IMR-90 (cell line): ENCODE measurements around the gene LRRC75A. TPM values are rescaled to one million over a fixed set of nuclear protein-coding genes. Genes with fewer than 3 reads are reported as not detected.

Source experiments
- ATAC-seq: fragments of 200-7000 bp; cut with Tn5 transposase; 2 replicates; pipeline ENCODE4 v1.9.1; 2020; ENCODE audit warnings: low read depth, mild to moderate bottlenecking, moderate library complexity
- BruUV-seq: library from RNA; stranded (reverse); fragments of 400-500 nt; replicated peaks from 2 replicates; lab custom pipeline; 2021; lab: Mats Ljungman, UMichigan
- CTCF ChIA-PET: fragments of 300-600 bp; formaldehyde crosslinking; extraction: SDS; loops from one replicate; lab custom pipeline; 2021; ENCODE audit warnings: antibody characterized with exemption; lab: Yijun Ruan, JAX
- POLR2A ChIA-PET: fragments of 300-600 bp; sonication (Branson Sonifier 250); formaldehyde crosslinking; loops from one replicate; lab custom pipeline; 2022; ENCODE audit warnings: antibody characterized with exemption; ENCODE audit not compliant: unreplicated experiment; lab: Charles Lee
- DNase-seq: peaks from one replicate; pipeline ENCODE4 v3.0.0; 2013
- H2AFZ ChIP-seq: replicated peaks from 2 replicates; pipeline ENCODE3; 2013; ENCODE audit warnings: low read length, mild to moderate bottlenecking; ENCODE audit not compliant: poor library complexity
- H2AK5ac ChIP-seq: 2 replicates; pipeline ENCODE4 v1.6.1; 2013; ENCODE audit warnings: low read depth, low read length, inconsistent platforms
- H2AK9ac ChIP-seq: replicated peaks from 2 replicates; pipeline ENCODE3; 2013; ENCODE audit warnings: mild to moderate bottlenecking, low read depth, low read length, moderate library complexity; ENCODE audit not compliant: poor library complexity
- H2BK120ac ChIP-seq: 2 replicates; pipeline ENCODE4 v1.6.1; 2013; ENCODE audit warnings: low read depth, low read length, inconsistent platforms
- H2BK15ac ChIP-seq: 3 replicates; pipeline ENCODE4 v1.6.1; 2013; ENCODE audit warnings: low read depth, low read length, inconsistent platforms
- H2BK20ac ChIP-seq: 2 replicates; pipeline ENCODE4 v1.6.1; 2013; ENCODE audit warnings: low read depth, mild to moderate bottlenecking, inconsistent platforms, low read length, moderate library complexity
- H2BK5ac ChIP-seq: 2 replicates; pipeline ENCODE4 v1.6.1; 2013; ENCODE audit warnings: mild to moderate bottlenecking, low read depth, low read length, inconsistent platforms; ENCODE audit not compliant: poor library complexity, severe bottlenecking
- H3K14ac ChIP-seq: replicated peaks from 2 replicates; pipeline ENCODE4 v1.6.1; 2013; ENCODE audit warnings: low read depth, low read length, inconsistent platforms
- H3K18ac ChIP-seq: 2 replicates; pipeline ENCODE4 v1.6.1; 2013; ENCODE audit warnings: low read depth, low read length, control low read depth
- H3K23ac ChIP-seq: 2 replicates; pipeline ENCODE4 v1.6.1; 2013; ENCODE audit warnings: low read depth, low read length, inconsistent platforms
- H3K27ac ChIP-seq: 2 replicates; pipeline ENCODE4 v1.5.1; 2013; ENCODE audit warnings: mild to moderate bottlenecking, control low read depth, low read length; ENCODE audit not compliant: insufficient read depth
- H3K27me3 ChIP-seq: 2 replicates; pipeline ENCODE4 v1.6.1; 2013; ENCODE audit warnings: low read length; ENCODE audit not compliant: control insufficient read depth, insufficient read depth
- H3K36me3 ChIP-seq: 2 replicates; pipeline ENCODE4 v1.6.1; 2013; ENCODE audit warnings: low read length, mixed read lengths; ENCODE audit not compliant: control insufficient read depth, insufficient read depth
- H3K4ac ChIP-seq: 2 replicates; pipeline ENCODE4 v1.6.1; 2013; ENCODE audit warnings: low read depth, low read length, inconsistent platforms
- H3K4me1 ChIP-seq: 2 replicates; pipeline ENCODE4 v1.6.1; 2013; ENCODE audit warnings: low read length, mixed read lengths; ENCODE audit not compliant: control insufficient read depth, insufficient read depth
- H3K4me2 ChIP-seq: 2 replicates; pipeline ENCODE4 v1.6.1; 2013; ENCODE audit warnings: low read depth, mild to moderate bottlenecking, control low read depth, low read length, moderate library complexity
- H3K4me3 ChIP-seq: 2 replicates; pipeline ENCODE4 v1.5.1; 2013; ENCODE audit warnings: low read depth, mild to moderate bottlenecking, control low read depth, low read length, moderate library complexity; ENCODE audit not compliant: insufficient read depth
- H3K56ac ChIP-seq: 2 replicates; pipeline ENCODE4 v1.6.1; 2013; ENCODE audit warnings: low read length, inconsistent platforms; ENCODE audit not compliant: insufficient read depth; ENCODE audit errors: extremely low read depth
- H3K79me1 ChIP-seq, 2 experiments: 2 replicates each; pipeline ENCODE4 v1.6.1; 2013; ENCODE audit warnings: low read length in 2 of 2, inconsistent platforms in 1 of 2, low read depth in 1 of 2
- H3K9ac ChIP-seq: 2 replicates; pipeline ENCODE4 v1.6.1; 2013; ENCODE audit warnings: low read depth, low read length, control low read depth
- H3K9me1 ChIP-seq: 2 replicates; pipeline ENCODE4 v1.6.1; 2013; ENCODE audit warnings: low read length, inconsistent platforms; ENCODE audit not compliant: insufficient read depth
- H3K9me3 ChIP-seq: 2 replicates; pipeline ENCODE4 v1.6.1; 2013; ENCODE audit warnings: low read length; ENCODE audit not compliant: control insufficient read depth, insufficient read depth
- H4K20me1 ChIP-seq: 2 replicates; pipeline ENCODE4 v1.6.1; 2013; ENCODE audit warnings: low read length, inconsistent platforms; ENCODE audit not compliant: insufficient read depth
- H4K5ac ChIP-seq: 2 replicates; pipeline ENCODE4 v1.6.1; 2013; ENCODE audit warnings: mild to moderate bottlenecking, low read depth, low read length, control low read depth
- H4K8ac ChIP-seq, 2 experiments: 2 replicates each; pipeline ENCODE4 v1.6.1; 2013; ENCODE audit warnings: low read depth in 2 of 2, low read length in 2 of 2, control low read depth in 1 of 2, inconsistent platforms in 1 of 2
- H4K91ac ChIP-seq: 2 replicates; pipeline ENCODE4 v1.6.1; 2013; ENCODE audit warnings: low read depth, low read length, inconsistent platforms; ENCODE audit not compliant: insufficient read depth
- CEBPB ChIP-seq: IDR thresholded peaks from 2 replicates; pipeline ENCODE4 v1.6.1; 2012; ENCODE audit warnings: low read depth, low read length, improper control_type of control experiment
- CHD1 ChIP-seq: IDR thresholded peaks from 2 replicates; pipeline ENCODE4 v1.6.1; 2012; ENCODE audit warnings: low read depth, low read length, improper control_type of control experiment
- CTCF ChIP-seq: conservative IDR thresholded peaks from 2 replicates; pipeline ENCODE4 v1.5.1; 2012; ENCODE audit warnings: mild to moderate bottlenecking, low read depth, low read length, improper control_type of control experiment
- ELK1 ChIP-seq: fragments of 150-350 bp; IDR thresholded peaks from 2 replicates; pipeline ENCODE4 v1.6.1; 2016; ENCODE audit warnings: low read depth, mild to moderate bottlenecking, low read length, moderate library complexity, borderline replicate concordance
- FOS ChIP-seq: fragments of 150-350 bp; IDR thresholded peaks from 2 replicates; pipeline ENCODE4 v1.6.1; 2016; ENCODE audit warnings: low read depth, low read length
- MAFK ChIP-seq: IDR thresholded peaks from 2 replicates; pipeline ENCODE4 v1.6.1; 2012; ENCODE audit warnings: low read depth, low read length, improper control_type of control experiment
- MAZ ChIP-seq: IDR thresholded peaks from 2 replicates; pipeline ENCODE4 v1.6.1; 2012; ENCODE audit warnings: low read depth, mild to moderate bottlenecking, low read length, improper control_type of control experiment, moderate library complexity, borderline replicate concordance
- MXI1 ChIP-seq: IDR thresholded peaks from 2 replicates; pipeline ENCODE4 v1.6.1; 2012; ENCODE audit warnings: low read depth, mild to moderate bottlenecking, low read length, moderate library complexity, borderline replicate concordance
- NFE2L2 ChIP-seq: fragments of 150-350 bp; IDR thresholded peaks from 2 replicates; pipeline ENCODE4 v1.6.1; 2016; ENCODE audit warnings: low read depth, mild to moderate bottlenecking, low read length
- POLR2A ChIP-seq: IDR thresholded peaks from 2 replicates; pipeline ENCODE4 v1.6.1; 2012; ENCODE audit warnings: mild to moderate bottlenecking, low read depth, low read length
- RAD21 ChIP-seq: IDR thresholded peaks from 2 replicates; pipeline ENCODE4 v1.6.1; 2012; ENCODE audit warnings: low read length, improper control_type of control experiment
- RCOR1 ChIP-seq: IDR thresholded peaks from 2 replicates; pipeline ENCODE4 v1.6.1; 2012; ENCODE audit warnings: mild to moderate bottlenecking, low read length, improper control_type of control experiment; ENCODE audit not compliant: insufficient replicate concordance
- SMC3 ChIP-seq: fragments of 150-350 bp; IDR thresholded peaks from 2 replicates; pipeline ENCODE4 v1.6.1; 2016; ENCODE audit warnings: low read depth, mild to moderate bottlenecking, antibody characterized with exemption, low read length, moderate library complexity
- USF2 ChIP-seq: fragments of 150-350 bp; IDR thresholded peaks from 2 replicates; pipeline ENCODE4 v1.6.1; 2017; ENCODE audit warnings: mild to moderate bottlenecking, antibody characterized with exemption, low read length, low read depth
- WGBS, 2 experiments: methylation state at CpG; one replicate each; pipeline versions ENCODE4 v1.1.5 to v1.1.7; 2013; ENCODE audit warnings: missing lambda C conversion rate in 2 of 2; ENCODE audit not compliant: insufficient read length in 1 of 2; ENCODE audit errors: extremely low coverage in 2 of 2; 5-methylcytosine and 5-hydroxymethylcytosine counted together
- dilution Hi-C: fragments of 300-500 bp; cut with HindIII; formaldehyde crosslinking; loops from one replicate; pipeline ENCODE4 v1.14.3; 2018; ENCODE audit warnings: low sequenced_read_pairs; ENCODE audit not compliant: unreplicated experiment
- in situ Hi-C: fragments of 300-500 bp; cut with MboI; formaldehyde crosslinking; loops from 3 replicates; pipeline ENCODE4 v1.14.3; 2019; ENCODE audit warnings: low sequenced_read_pairs, inconsistent platforms, mixed read lengths
- intact Hi-C: fragments of 100-400 bp; cut with micrococcal nuclease; formaldehyde crosslinking; loops from 2 replicates; pipeline ENCODE4 v1.10.0; 2022
- polyA plus RNA-seq, 3 experiments: library from polyadenylated mRNA; depleted of rRNA; stranded (reverse); fragments of >200 nt; gene quantifications; 2 replicates each; pipeline ENCODE4 v1.2.3, GENCODE V29; 2012; ENCODE audit warnings: low replicate concordance in 1 of 3
- total RNA-seq: library from RNA; depleted of rRNA; stranded (reverse); fragments of >200 nt; gene quantifications from 2 replicates; pipeline ENCODE4 v1.2.3, GENCODE V29; 2012

Gene LRRC75A
- total and polyA plus RNA-seq, 2 of the 4 experiments (the other 2 are of a cell fraction), result 0.72 to 1.0 TPM

GRCh38 chr17:16477666-16478065, 14.3 kb downstream of the LRRC75A start:
- peak overlapping the region; percentile 49; the same call in 1 of the 3 replicates for H2BK15ac ChIP-seq
- no CpG with 5 or more reads among the region's 8 CpGs for WGBS, 2 experiments
- no peaks in the 10 kb centered on the region for H3K36me3 ChIP-seq
- CTCF ChIA-PET, result no interaction called here
- no TSS peak for BruUV-seq
- 0 out of 2 replicates have a peak, but pooled peaks cover 4% of the 10 kb centered on the region for H3K9me1 ChIP-seq
- H3K9me3 ChIP-seq, result no peaks in the 10 kb centered on the region
- H3K4ac ChIP-seq, result peak overlapping the region; percentile 93
- intact Hi-C loops (no loop called here), dilution Hi-C loops (no loop called here), in situ Hi-C loops (no loop called here)
- H3K56ac ChIP-seq, result no peak overlapping the region
- peak overlapping the region; percentile 56; the same call in 1 of the 2 replicates for H4K5ac ChIP-seq
- DNase-seq (no peak), ATAC-seq (no peak)
- peak overlapping the region; percentile 77 for H2BK20ac ChIP-seq
- H3K4me2 ChIP-seq, result peak overlapping the region; percentile 8; the same call in 1 of the 2 replicates
- POLR2A ChIA-PET, result no interaction called here
- peaks cover 13% of the 10 kb centered on the region; the same call in 1 of the 2 replicates for H3K4me1 ChIP-seq
- H2AFZ ChIP-seq, result peak overlapping the region; percentile 96
- H2BK5ac ChIP-seq, result peak overlapping the region; percentile 66
- H3K14ac ChIP-seq, result peak overlapping the region; percentile 36
- peak overlapping the region; percentile 39; the same call in 1 of the 2 replicates for H3K9ac ChIP-seq
- H2AK9ac ChIP-seq, result peak overlapping the region; percentile 94
- H4K8ac ChIP-seq, result peak overlapping the region; percentile 59 to 96; a peak in 3 of 4 replicates
- H2AK5ac ChIP-seq, result peak overlapping the region; percentile 87
- peak overlapping the region; percentile 83 for H3K27ac ChIP-seq
- TF ChIP-seq CEBPB, result no peak
- TF ChIP-seq CHD1, result no peak
- TF ChIP-seq POLR2A, result no peak
- no peak for TF ChIP-seq RAD21
- TF ChIP-seq MAFK, result no peak
- no peak for TF ChIP-seq USF2
- TF ChIP-seq ELK1, result no peak
- TF ChIP-seq MXI1, result no peak
- TF ChIP-seq MAZ, result no peak
- TF ChIP-seq SMC3, result no peak
- TF ChIP-seq FOS, result no peak
- TF ChIP-seq CTCF, result no peak
- no peak for TF ChIP-seq NFE2L2
- TF ChIP-seq RCOR1, result no peak
- no peak overlapping the region for H3K4me3 ChIP-seq
- H3K27me3 ChIP-seq, result no peaks in the 10 kb centered on the region
- H4K20me1 ChIP-seq, result no peaks in the 10 kb centered on the region
- H3K23ac ChIP-seq, result peak overlapping the region; percentile 65
- no peaks in the 10 kb centered on the region for H3K79me1 ChIP-seq
- H3K18ac ChIP-seq, result peak overlapping the region; percentile 50; the same call in 1 of the 2 replicates
- H2BK120ac ChIP-seq, result peak overlapping the region; percentile 87
- peak overlapping the region; percentile 84 for H4K91ac ChIP-seq
